ENCODE results near the gene GAB1. TPM values are rescaled to one million over a fixed set of nuclear protein-coding genes. Genes with fewer than 3 reads are reported as not detected.

Gene GAB1
- total RNA-seq, 1 experiment from 2014 or later, result 15.3 TPM

DNA sequence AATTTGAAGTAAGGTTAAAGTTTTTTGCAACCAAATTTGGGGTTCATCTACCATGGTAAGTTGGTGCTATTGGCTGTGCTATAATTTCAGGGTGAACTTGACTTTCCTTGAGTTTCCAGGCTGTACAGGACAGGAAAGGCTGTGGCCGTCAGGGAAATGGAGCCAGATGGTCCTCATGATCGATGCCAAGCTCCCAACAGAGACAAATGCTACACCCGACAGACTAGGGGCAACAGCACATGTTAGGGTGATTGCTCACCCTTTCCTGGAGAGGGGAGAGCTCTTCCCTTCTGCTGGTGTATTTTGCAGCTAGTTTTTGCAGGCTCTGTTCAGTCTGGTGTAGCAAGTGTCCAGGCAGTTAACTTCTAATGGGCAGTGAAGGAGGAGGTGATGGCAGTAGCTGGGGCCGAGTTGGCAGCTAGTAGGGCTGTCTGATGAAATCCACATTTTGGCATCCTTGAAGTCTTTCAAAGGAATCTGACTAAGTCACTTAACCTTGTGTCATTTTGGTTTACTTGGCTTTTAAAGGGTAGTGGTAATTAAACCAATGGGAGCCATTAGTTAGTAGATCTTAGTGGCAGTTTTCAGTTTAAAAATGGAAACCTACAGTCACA lies 47.8 kb downstream of the GAB1 start:
- no peaks in the 10 kb centered on the region; a peak in 1 of 7 replicates for H3K36me3 Mint-ChIP-seq (ENCODE audit: insufficient read depth in 1 of 3, low read depth in 3 of 3)
- H3K4ac ChIP-seq (ENCODE audit: low read depth, low read length), result no peak overlapping the region
- H3K27ac ChIP-seq (ENCODE audit: insufficient read length, low read depth, low read length), result no peak overlapping the region
- H3K23ac ChIP-seq (ENCODE audit: insufficient read length, low read depth, low read length), result no peak overlapping the region
- no peak overlapping the region for H2AFZ ChIP-seq (ENCODE audit: low read length)
- no peak overlapping the region for H2BK12ac ChIP-seq (ENCODE audit: insufficient read length, low read depth, low read length)
- no peaks in the 10 kb centered on the region for H3K23me2 ChIP-seq (ENCODE audit: insufficient read length, low read depth, low read length, poor library complexity, severe bottlenecking)
- H2BK15ac ChIP-seq (ENCODE audit: low read depth, low read length), result no peak overlapping the region
- H3K4me1 ChIP-seq (ENCODE audit: insufficient read depth, low read length), result peaks cover 8% of the 10 kb centered on the region; the same call in 1 of the 2 replicates
- H3K56ac ChIP-seq (ENCODE audit: insufficient read length, low read depth, low read length), result no peak overlapping the region
- no peak overlapping the region for H4K5ac ChIP-seq (ENCODE audit: insufficient read length, low read depth, low read length)
- no peak overlapping the region for H3T11ph ChIP-seq (ENCODE audit: low read length)
- H4K91ac ChIP-seq (ENCODE audit: insufficient read length, low read depth, low read length), result no peak overlapping the region
- H3K27ac Mint-ChIP-seq, result no peak overlapping the region
- no peak overlapping the region for H3K9ac ChIP-seq (ENCODE audit: extremely low read depth, insufficient read length, low read length)
- H3K9me3 Mint-ChIP-seq, result no peaks in the 10 kb centered on the region
- no peaks in the 10 kb centered on the region for H3K79me2 ChIP-seq (ENCODE audit: insufficient read depth, low read length)
- no peaks in the 10 kb centered on the region for H3K27me3 ChIP-seq (ENCODE audit: insufficient read depth, low read length)
- no peaks in the 10 kb centered on the region for H4K20me1 ChIP-seq (ENCODE audit: control insufficient read depth, insufficient read depth, insufficient read length)
- H2AK5ac ChIP-seq (ENCODE audit: insufficient read length, low read length), result no peak overlapping the region
- H2BK5ac ChIP-seq (ENCODE audit: insufficient read length, low read length), result no peak overlapping the region
- no peak overlapping the region for H3K4me3 Mint-ChIP-seq
- H3K9me3 ChIP-seq (ENCODE audit: control insufficient read depth, low read depth, low read length), result no peaks in the 10 kb centered on the region
- H2BK20ac ChIP-seq (ENCODE audit: low read depth, low read length, poor library complexity, severe bottlenecking), result no peak overlapping the region
- H4K8ac ChIP-seq (replicated peaks; ENCODE audit: insufficient read length, low read depth, low read length), result no peak overlapping the region
- no peak overlapping the region for H3K18ac ChIP-seq (ENCODE audit: insufficient read length, low read depth, low read length)
- H3K79me1 ChIP-seq (ENCODE audit: insufficient read depth, low read depth, low read length, poor library complexity, severe bottlenecking), result no peaks in the 10 kb centered on the region
- H3K4me1 Mint-ChIP-seq, result peaks cover 40 to 44% of the 10 kb centered on the region in 2 experiments
- no peak overlapping the region for H2BK120ac ChIP-seq (ENCODE audit: low read depth, low read length, poor library complexity, severe bottlenecking)
- H3K4me2 ChIP-seq (ENCODE audit: insufficient read depth, insufficient read length, low read length), result no peak overlapping the region
- DNase-seq, result no peak
- H3K14ac ChIP-seq (ENCODE audit: insufficient read depth, low read length), result no peak overlapping the region
- whole genome bisulfite sequencing (ENCODE audit: extremely low coverage, insufficient read length, low lambda C conversion rate), result no CpG with 5 or more reads among the region's 4 CpGs
- TF ChIP-seq, protein P1, sequence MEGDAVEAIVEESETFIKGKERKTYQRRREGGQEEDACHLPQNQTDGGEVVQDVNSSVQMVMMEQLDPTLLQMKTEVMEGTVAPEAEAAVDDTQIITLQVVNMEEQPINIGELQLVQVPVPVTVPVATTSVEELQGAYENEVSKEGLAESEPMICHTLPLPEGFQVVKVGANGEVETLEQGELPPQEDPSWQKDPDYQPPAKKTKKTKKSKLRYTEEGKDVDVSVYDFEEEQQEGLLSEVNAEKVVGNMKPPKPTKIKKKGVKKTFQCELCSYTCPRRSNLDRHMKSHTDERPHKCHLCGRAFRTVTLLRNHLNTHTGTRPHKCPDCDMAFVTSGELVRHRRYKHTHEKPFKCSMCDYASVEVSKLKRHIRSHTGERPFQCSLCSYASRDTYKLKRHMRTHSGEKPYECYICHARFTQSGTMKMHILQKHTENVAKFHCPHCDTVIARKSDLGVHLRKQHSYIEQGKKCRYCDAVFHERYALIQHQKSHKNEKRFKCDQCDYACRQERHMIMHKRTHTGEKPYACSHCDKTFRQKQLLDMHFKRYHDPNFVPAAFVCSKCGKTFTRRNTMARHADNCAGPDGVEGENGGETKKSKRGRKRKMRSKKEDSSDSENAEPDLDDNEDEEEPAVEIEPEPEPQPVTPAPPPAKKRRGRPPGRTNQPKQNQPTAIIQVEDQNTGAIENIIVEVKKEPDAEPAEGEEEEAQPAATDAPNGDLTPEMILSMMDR (conservative IDR thresholded peaks at IDR 0.05), result no peak
- no peaks in the 10 kb centered on the region for H3K27me3 Mint-ChIP-seq (ENCODE audit: low read depth)
